ENCODE data around the gene ZNF280D.

DNA sequence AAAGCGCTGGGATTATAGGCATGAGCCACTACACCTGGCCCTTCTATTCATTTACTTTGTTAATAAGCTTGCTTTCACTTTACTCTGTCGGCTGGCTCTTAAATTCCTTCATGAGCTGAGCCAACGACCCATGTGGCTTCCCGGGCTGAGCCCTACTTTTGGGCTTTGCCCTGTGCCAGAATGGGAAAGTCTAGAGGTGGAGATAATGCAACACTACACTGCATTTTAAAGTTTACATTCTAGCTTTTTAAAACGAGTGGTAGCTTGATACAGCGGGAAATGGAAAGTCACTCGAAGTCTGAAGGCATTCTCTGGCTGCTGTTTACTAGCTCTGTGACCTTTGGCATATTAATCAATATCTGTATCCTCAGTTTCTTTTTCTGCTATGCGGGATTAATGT lies 49.0 kb upstream of the ZNF280D start:
- no peak for TF ChIP-seq POLR2A (IDR thresholded peaks at IDR 0.05)
- no peak for TF ChIP-seq CTCF (IDR thresholded peaks at IDR 0.05)
